ENCODE data around the gene FAM13C. TPM values are rescaled to one million over a fixed set of nuclear protein-coding genes. Genes with fewer than 3 reads are reported as not detected.

FAM13C gene
- polyA plus RNA-seq, 2 of the 4 experiments (the other 2 are of a cell fraction): not detected

DNA sequence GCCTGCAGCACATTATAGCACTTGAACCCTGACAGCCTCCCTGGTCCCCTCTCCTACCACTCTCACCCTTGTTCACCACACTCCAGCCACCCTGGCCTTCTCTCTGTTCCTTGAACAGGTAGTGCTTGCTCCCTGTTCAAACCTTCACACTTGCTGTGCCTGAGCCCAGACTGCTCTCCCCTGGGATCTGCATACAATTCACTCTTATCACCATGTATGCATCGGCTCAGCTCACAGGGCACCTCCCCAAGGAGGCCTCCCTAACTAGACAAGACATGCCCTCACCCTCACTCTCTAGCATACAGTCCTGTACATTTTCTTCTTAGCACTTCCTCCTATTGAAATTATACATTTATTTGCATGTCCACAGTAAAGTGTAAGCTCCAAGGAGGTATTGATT lies 59.3 kb downstream of the FAM13C start:
- 0% methylated on average over 1 of the region's 1 CpG for WGBS (ENCODE audit: missing lambda C conversion rate)
- no peak for DNase-seq (ENCODE audit: low read depth in 1 of 2, low spot score in 1 of 2)
- ChIA-PET CTCF (no interaction called here), POLR2A (no interaction called here)
- H3K27ac ChIP-seq: no peak overlapping the region
- no peak overlapping the region for H3K4me3 ChIP-seq
- ATAC-seq: no peak
- H3K9me3 ChIP-seq: no peaks in the 10 kb centered on the region
- FAIRE-seq: no peak
- H3K4me2 ChIP-seq: no peak overlapping the region
- TF ChIP-seq POLR2AphosphoS2 (conservative IDR thresholded peaks at IDR 0.05; ENCODE audit: low read length) (no peak), RFX5 (IDR thresholded peaks at IDR 0.05) (no peak), RNF2 (IDR thresholded peaks at IDR 0.05; ENCODE audit: borderline replicate concordance, low read depth) (no peak), SREBF2 (IDR thresholded peaks at IDR 0.05) (no peak), JUN (IDR thresholded peaks at IDR 0.05) (no peak), CEBPB (IDR thresholded peaks at IDR 0.05) (no peak), MAFK (IDR thresholded peaks at IDR 0.05; ENCODE audit: partially characterized antibody) (no peak), HEYL (CRISPR knock-in tag; IDR thresholded peaks at IDR 0.05) (no peak), ZC3H11A (IDR thresholded peaks at IDR 0.05) (no peak)
- TF ChIP-seq, protein P1, sequence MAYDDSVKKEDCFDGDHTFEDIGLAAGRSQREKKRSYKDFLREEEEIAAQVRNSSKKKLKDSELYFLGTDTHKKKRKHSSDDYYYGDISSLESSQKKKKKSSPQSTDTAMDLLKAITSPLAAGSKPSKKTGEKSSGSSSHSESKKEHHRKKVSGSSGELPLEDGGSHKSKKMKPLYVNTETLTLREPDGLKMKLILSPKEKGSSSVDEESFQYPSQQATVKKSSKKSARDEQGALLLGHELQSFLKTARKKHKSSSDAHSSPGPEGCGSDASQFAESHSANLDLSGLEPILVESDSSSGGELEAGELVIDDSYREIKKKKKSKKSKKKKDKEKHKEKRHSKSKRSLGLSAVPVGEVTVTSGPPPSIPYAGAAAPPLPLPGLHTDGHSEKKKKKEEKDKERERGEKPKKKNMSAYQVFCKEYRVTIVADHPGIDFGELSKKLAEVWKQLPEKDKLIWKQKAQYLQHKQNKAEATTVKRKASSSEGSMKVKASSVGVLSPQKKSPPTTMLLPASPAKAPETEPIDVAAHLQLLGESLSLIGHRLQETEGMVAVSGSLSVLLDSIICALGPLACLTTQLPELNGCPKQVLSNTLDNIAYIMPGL (CRISPR knock-in tag; IDR thresholded peaks at IDR 0.05; ENCODE audit: borderline replicate concordance): no peak
- TF ChIP-seq, protein P2, sequence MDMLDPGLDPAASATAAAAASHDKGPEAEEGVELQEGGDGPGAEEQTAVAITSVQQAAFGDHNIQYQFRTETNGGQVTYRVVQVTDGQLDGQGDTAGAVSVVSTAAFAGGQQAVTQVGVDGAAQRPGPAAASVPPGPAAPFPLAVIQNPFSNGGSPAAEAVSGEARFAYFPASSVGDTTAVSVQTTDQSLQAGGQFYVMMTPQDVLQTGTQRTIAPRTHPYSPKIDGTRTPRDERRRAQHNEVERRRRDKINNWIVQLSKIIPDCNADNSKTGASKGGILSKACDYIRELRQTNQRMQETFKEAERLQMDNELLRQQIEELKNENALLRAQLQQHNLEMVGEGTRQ (IDR thresholded peaks at IDR 0.05): no peak
- TF ChIP-seq, protein P3, sequence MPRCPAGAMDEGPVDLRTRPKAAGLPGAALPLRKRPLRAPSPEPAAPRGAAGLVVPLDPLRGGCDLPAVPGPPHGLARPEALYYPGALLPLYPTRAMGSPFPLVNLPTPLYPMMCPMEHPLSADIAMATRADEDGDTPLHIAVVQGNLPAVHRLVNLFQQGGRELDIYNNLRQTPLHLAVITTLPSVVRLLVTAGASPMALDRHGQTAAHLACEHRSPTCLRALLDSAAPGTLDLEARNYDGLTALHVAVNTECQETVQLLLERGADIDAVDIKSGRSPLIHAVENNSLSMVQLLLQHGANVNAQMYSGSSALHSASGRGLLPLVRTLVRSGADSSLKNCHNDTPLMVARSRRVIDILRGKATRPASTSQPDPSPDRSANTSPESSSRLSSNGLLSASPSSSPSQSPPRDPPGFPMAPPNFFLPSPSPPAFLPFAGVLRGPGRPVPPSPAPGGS (IDR thresholded peaks at IDR 0.05): no peak
- H3K4me1 ChIP-seq: no peaks in the 10 kb centered on the region

DNA sequence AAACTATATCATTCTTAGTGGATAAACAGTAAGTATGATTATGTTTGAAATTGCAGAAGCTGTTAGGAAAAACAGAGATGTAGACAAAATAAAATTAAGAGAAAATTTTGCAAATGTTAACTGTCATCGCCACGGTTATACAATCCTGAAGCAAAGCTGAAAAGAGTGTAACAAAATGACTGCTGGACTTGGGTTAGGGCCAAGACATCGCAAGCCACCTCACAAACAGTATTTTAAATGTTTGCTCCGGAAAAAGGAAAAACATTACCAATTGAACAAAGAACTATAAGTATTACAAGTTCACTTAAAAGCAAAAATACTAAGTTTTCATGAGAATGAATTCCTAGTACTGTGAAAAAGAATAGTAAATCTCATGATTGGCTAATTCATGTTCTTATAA lies 60.0 kb downstream of the FAM13C start:
- CTCF ChIA-PET: no interaction called here
- H3K4me2 ChIP-seq: no peak overlapping the region
- no peak for ATAC-seq
- H3K4me3 ChIP-seq: no peak overlapping the region
- DNase-seq (ENCODE audit: low read depth in 1 of 2, low spot score in 1 of 2): no peak
- no peak overlapping the region for H3K27ac ChIP-seq
- POLR2A ChIA-PET: no interaction called here
- no peak for TF ChIP-seq RNF2 (IDR thresholded peaks at IDR 0.05; ENCODE audit: borderline replicate concordance, low read depth)
- TF ChIP-seq HEYL (CRISPR knock-in tag; IDR thresholded peaks at IDR 0.05): no peak
- TF ChIP-seq, protein P4, sequence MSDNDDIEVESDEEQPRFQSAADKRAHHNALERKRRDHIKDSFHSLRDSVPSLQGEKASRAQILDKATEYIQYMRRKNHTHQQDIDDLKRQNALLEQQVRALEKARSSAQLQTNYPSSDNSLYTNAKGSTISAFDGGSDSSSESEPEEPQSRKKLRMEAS (IDR thresholded peaks at IDR 0.05): no peak
- TF ChIP-seq, protein P5, sequence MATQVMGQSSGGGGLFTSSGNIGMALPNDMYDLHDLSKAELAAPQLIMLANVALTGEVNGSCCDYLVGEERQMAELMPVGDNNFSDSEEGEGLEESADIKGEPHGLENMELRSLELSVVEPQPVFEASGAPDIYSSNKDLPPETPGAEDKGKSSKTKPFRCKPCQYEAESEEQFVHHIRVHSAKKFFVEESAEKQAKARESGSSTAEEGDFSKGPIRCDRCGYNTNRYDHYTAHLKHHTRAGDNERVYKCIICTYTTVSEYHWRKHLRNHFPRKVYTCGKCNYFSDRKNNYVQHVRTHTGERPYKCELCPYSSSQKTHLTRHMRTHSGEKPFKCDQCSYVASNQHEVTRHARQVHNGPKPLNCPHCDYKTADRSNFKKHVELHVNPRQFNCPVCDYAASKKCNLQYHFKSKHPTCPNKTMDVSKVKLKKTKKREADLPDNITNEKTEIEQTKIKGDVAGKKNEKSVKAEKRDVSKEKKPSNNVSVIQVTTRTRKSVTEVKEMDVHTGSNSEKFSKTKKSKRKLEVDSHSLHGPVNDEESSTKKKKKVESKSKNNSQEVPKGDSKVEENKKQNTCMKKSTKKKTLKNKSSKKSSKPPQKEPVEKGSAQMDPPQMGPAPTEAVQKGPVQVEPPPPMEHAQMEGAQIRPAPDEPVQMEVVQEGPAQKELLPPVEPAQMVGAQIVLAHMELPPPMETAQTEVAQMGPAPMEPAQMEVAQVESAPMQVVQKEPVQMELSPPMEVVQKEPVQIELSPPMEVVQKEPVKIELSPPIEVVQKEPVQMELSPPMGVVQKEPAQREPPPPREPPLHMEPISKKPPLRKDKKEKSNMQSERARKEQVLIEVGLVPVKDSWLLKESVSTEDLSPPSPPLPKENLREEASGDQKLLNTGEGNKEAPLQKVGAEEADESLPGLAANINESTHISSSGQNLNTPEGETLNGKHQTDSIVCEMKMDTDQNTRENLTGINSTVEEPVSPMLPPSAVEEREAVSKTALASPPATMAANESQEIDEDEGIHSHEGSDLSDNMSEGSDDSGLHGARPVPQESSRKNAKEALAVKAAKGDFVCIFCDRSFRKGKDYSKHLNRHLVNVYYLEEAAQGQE (IDR thresholded peaks at IDR 0.05): no peak
- TF ChIP-seq CBX8 (IDR thresholded peaks at IDR 0.05): no peak
- no peak for TF ChIP-seq ZC3H11A (IDR thresholded peaks at IDR 0.05)
- TF ChIP-seq PHF8 (IDR thresholded peaks at IDR 0.05; ENCODE audit: borderline replicate concordance, low read depth): no peak
- no peak for TF ChIP-seq JUN (IDR thresholded peaks at IDR 0.05)
- no peak for TF ChIP-seq TP53 (CRISPR knock-in tag; IDR thresholded peaks at IDR 0.05)
- no peaks in the 10 kb centered on the region for H3K4me1 ChIP-seq
- 48% methylated on average over 4 of the region's 4 CpGs for WGBS (ENCODE audit: missing lambda C conversion rate)
- no peak for FAIRE-seq
- no peaks in the 10 kb centered on the region for H3K9me3 ChIP-seq
